Chondrocyte (in vitro differentiated cells): Measurements from ENCODE around the gene RNF168. TPM values are rescaled to one million over a fixed set of nuclear protein-coding genes. Genes with fewer than 3 reads are reported as not detected.
"Not testable (repeated sequence)": the region's sequence is repeated elsewhere in the genome, so short reads cannot be mapped to it uniquely, and the experiment has no call there.

Experiments used
- DNase-seq: peaks from one replicate; pipeline ENCODE4 v3.0.0; 2021; ENCODE audit warnings: mixed read lengths, low spot score
- H3K27ac Mint-ChIP-seq: one replicate; pipeline ENCODE4 v1.8.0; 2021; ENCODE audit warnings: mild to moderate bottlenecking, moderate library complexity, mixed read lengths; ENCODE audit not compliant: unreplicated experiment
- H3K27me3 Mint-ChIP-seq: 2 replicates; pipeline ENCODE4 v1.8.0; 2021; ENCODE audit warnings: low read depth, mixed read lengths
- H3K36me3 Mint-ChIP-seq: 2 replicates; pipeline ENCODE4 v1.8.0; 2021; ENCODE audit warnings: low read depth, mixed read lengths
- H3K4me1 Mint-ChIP-seq: 2 replicates; pipeline ENCODE4 v1.8.0; 2021; ENCODE audit warnings: low read depth, mild to moderate bottlenecking, mixed read lengths
- H3K4me3 Mint-ChIP-seq: one replicate; pipeline ENCODE4 v1.8.0; 2021; ENCODE audit warnings: mild to moderate bottlenecking, moderate library complexity, mixed read lengths; ENCODE audit not compliant: unreplicated experiment
- H3K9me3 Mint-ChIP-seq: 2 replicates; pipeline ENCODE4 v1.8.0; 2021; ENCODE audit warnings: low read depth, mixed read lengths
- CTCF ChIP-seq: fragments of 200-600 bp; sonication (generic); IDR thresholded peaks from 2 replicates; pipeline ENCODE4 v1.5.0; 2021; ENCODE audit warnings: antibody characterized with exemption, mild to moderate bottlenecking, moderate library complexity
- total RNA-seq: library from RNA; stranded (reverse); gene quantifications from 3 replicates; pipeline ENCODE4 v1.2.1, GENCODE V29; 2021

The RNF168 gene
- total RNA-seq, 1 donor from 2014 or later, result 19.5 TPM

GRCh38 chr3:196458063-196458462 is 45.5 kb downstream of the RNF168 start:
- H3K9me3 Mint-ChIP-seq, result no peaks in the 10 kb centered on the region
- no peak for TF ChIP-seq CTCF
- no peak overlapping the region for H3K4me3 Mint-ChIP-seq
- no peak for DNase-seq
- H3K27ac Mint-ChIP-seq, result no peak overlapping the region
- H3K36me3 Mint-ChIP-seq, result no peaks in the 10 kb centered on the region
- H3K27me3 Mint-ChIP-seq, result no peaks in the 10 kb centered on the region
- H3K4me1 Mint-ChIP-seq, result no peaks in the 10 kb centered on the region

- H3K9me3 Mint-ChIP-seq, H3K27ac Mint-ChIP-seq, H3K4me1 Mint-ChIP-seq, H3K36me3 Mint-ChIP-seq, DNase-seq, H3K4me3 Mint-ChIP-seq, H3K27me3 Mint-ChIP-seq: not testable (repeated sequence)
Observed at GRCh38 chr3:196457470-196457869, 46.1 kb downstream of the RNF168 start.

- Mint-ChIP-seq H3K4me1 (no peaks in the 10 kb centered on the region), H3K9me3 (no peaks in the 10 kb centered on the region), H3K27me3 (no peaks in the 10 kb centered on the region), H3K27ac (peak overlapping the region; percentile 17), H3K4me3 (no peak overlapping the region), H3K36me3 (no peaks in the 10 kb centered on the region)
- DNase-seq, result no peak
- no peak for TF ChIP-seq CTCF
Observed at GRCh38 chr3:196454935-196455334, 48.6 kb downstream of the RNF168 start.

- H3K4me3 Mint-ChIP-seq, H3K36me3 Mint-ChIP-seq, DNase-seq, H3K4me1 Mint-ChIP-seq, H3K27ac Mint-ChIP-seq, H3K27me3 Mint-ChIP-seq, H3K9me3 Mint-ChIP-seq: not testable (repeated sequence)
- peak; percentile 38 for TF ChIP-seq CTCF
Observed at GRCh38 chr3:196445391-196445790, 58.2 kb downstream of the RNF168 start.

- Mint-ChIP-seq H3K4me3 (no peak overlapping the region), H3K9me3 (no peaks in the 10 kb centered on the region), H3K36me3 (no peaks in the 10 kb centered on the region), H3K4me1 (peaks cover 6% of the 10 kb centered on the region), H3K27me3 (no peaks in the 10 kb centered on the region), H3K27ac (no peak overlapping the region)
- no peak for DNase-seq
- TF ChIP-seq CTCF, result no peak
Observed at GRCh38 chr3:196444500-196444894, 59.1 kb downstream of the RNF168 start.

- Mint-ChIP-seq H3K27ac (no peak overlapping the region), H3K36me3 (no peaks in the 10 kb centered on the region), H3K4me1 (peaks cover 6% of the 10 kb centered on the region), H3K9me3 (no peaks in the 10 kb centered on the region), H3K27me3 (no peaks in the 10 kb centered on the region), H3K4me3 (no peak overlapping the region)
- TF ChIP-seq CTCF, result no peak
- no peak for DNase-seq
Observed at GRCh38 chr3:196440696-196441095, 62.9 kb downstream of the RNF168 start.
